Ecto neural progenitor cell (in vitro differentiated cells): ENCODE data around the gene GLS.
A peak's percentile ranks its signal among the peaks of the same experiment; 100 is the strongest.
"Not testable (repeated sequence)": the region's sequence is repeated elsewhere in the genome, so short reads cannot be mapped to it uniquely, and the experiment has no call there.

Source experiments
- DNase-seq: peaks from one replicate; pipeline ENCODE4 v3.0.0-alpha.2; 2018; ENCODE audit warnings: low spot score

GLS gene

DNA sequence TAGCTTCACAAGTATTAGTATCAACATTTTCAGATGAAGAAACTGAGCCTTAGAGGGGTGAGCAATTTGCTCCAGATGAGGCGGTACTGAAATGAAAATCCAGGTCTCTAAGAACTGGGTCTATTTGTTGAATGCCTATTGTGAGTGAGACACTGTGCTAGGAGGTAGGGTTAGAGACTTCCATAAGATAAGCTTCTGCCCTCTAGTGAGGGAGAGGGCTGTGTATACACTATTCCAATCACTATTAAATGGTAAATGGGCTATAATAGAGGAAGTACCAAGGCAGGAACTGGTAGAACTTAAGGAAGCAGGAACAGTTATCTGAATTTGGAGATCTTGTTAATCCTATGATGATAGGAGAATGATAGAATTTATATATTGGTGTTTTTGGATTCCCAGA lies 23.6 kb upstream of the GLS start:
- DNase-seq: no peak

DNA sequence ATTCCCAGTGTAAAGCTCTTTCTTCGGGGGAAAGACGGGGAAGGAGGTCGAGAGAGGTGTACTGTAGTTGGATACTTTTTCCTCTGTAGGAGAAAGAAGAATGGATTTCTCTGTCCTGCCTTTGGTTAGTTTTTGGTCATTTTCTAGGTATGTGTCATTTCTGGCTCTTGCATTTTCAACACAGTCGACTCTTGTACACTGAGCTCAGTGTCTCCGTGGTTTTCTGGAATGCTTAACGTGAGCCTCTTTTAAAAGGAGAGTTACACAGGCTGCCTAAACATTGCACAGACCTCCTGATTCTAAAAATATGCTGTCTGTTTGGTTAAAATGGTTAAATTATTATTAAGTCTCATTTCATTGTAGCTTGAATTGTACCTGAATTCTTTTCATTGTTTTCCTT lies 21.8 kb upstream of the GLS start:
- DNase-seq: no peak

GRCh38 chr2:190859347-190860297 lies 21.0 kb upstream of the GLS start:
- DNase-seq: no peak

DNA sequence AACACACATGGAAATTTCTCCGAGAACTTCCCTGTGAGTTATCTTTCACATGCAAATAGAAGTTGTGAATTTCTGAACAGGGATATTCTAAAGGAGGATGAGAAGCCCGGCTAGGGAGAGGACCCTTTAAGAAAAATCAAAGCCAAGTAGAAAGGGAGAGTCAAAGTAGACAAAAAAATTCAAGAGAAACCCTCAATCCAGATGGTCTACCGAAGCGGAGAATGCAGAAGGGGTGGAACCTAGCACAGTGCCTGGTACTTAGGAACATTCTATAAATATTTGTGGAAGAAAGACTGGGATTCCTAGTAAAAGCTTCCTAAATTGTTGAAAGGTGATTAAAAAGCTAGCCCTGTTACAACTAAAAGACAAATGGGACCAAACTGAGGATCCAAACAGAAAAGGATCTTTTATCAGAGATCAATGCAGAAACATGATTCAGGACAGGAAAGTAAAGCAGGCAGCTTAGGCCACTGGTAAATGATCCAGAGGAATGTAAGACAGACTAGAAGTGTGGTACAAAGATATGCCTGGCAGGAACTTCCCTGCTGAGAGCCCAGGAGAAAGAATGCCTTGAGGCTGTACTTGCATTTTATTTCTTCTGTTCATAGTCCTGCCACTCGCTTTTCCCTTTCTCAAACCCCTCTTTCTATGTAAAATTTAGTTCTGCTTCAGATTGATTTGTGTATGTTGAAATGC lies 19.5 kb upstream of the GLS start:
- DNase-seq: no peak

- DNase-seq: not testable (repeated sequence)
These were observed 18.5 kb upstream of the GLS start for GRCh38 chr2:190862128-190862527.

- no peak for DNase-seq
These were observed 18.0 kb upstream of the GLS start for GRCh38 chr2:190862571-190862991.

- no peak for DNase-seq
These were observed 16.7 kb upstream of the GLS start for GRCh38 chr2:190863946-190864345.

DNA sequence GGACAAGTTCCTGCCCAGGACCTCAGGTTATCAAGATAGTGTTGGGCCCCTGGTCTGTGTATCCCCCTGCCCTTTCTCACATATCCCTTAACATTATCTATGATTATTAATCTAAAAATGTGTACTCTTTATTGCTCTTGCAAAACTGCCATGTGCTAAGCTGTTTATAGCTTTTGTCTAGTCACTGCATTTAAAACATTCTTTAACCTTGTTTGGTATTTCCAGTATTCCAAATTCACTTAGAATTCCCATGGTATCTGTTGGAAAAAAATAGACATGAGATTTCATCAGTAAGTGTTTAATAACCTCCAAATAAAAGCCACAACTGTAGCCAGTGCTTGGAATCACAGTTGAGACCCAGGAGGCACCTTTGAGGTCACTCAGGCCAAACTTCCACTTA lies 16.2 kb upstream of the GLS start:
- DNase-seq: no peak

GRCh38 chr2:190867212-190867611 lies 13.4 kb upstream of the GLS start:
- DNase-seq: no peak

GRCh38 chr2:190867832-190868231 lies 12.8 kb upstream of the GLS start:
- no peak for DNase-seq

GRCh38 chr2:190869721-190870120 lies 10.9 kb upstream of the GLS start:
- DNase-seq: no peak

DNA sequence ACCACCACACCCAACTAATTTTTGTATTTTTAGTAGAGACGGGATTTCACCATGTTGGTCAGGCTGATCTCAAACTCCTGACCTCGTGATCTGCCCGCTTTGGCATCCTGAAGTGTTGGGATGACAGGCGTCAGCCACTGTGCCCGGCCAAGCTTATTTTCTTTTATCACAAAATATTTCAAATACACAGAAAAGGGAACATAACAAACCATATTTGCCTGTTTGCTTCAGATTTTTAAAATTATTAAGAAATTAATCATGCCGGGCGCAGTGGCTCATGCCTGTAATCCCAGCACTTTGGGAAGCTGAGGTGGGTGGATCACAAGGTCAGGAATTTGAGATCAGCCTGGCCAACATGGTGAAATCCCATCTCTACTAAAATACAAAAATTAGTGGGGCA lies 7.2 kb upstream of the GLS start:
- DNase-seq: not testable (repeated sequence)

DNA sequence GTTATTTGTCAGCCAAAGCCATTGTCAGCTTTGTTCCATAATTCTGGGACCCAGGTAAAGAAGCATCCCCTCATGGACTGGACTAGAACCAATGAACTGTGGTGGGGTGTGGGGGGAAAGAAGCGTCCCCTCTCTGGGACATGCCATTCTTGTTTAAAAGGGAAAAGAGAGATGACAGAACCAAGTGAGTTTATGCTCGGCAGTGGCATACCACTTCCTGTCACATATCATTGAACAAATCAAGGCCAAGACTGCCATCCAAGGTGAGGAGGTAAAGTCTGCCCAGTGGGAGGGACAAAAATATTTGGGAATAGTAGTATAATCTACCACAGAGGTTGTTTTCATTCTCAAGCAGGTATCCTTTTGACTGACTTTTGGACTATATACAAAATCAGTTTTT lies 4.7 kb upstream of the GLS start:
- no peak for DNase-seq

- DNase-seq: no peak
These were observed 4.0 kb upstream of the GLS start for GRCh38 chr2:190876631-190877030.

- DNase-seq: no peak
These were observed 3.2 kb upstream of the GLS start for GRCh38 chr2:190877436-190877835.

GRCh38 chr2:190879474-190880377 lies 895 bp upstream of the GLS start:
- DNase-seq: no peak

DNA sequence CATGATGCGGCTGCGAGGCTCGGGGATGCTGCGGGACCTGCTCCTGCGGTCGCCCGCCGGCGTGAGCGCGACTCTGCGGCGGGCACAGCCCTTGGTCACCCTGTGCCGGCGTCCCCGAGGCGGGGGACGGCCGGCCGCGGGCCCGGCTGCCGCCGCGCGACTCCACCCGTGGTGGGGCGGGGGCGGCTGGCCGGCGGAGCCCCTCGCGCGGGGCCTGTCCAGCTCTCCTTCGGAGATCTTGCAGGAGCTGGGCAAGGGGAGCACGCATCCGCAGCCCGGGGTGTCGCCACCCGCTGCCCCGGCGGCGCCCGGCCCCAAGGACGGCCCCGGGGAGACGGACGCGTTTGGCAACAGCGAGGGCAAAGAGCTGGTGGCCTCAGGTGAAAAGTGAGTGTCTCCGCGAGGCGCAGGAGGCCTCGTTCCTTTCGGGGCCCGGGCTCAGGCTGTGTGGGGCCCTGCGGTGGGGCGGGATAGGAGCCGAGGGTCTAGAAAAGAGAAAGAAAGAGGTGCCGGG lies 520 bp downstream of the GLS start:
- DNase-seq: no peak

GRCh38 chr2:190881598-190882410 lies 1.2 kb downstream of the GLS start:
- DNase-seq: peak; percentile 75

- no peak for DNase-seq
These were observed 1.8 kb downstream of the GLS start for GRCh38 chr2:190882411-190882766.

DNA sequence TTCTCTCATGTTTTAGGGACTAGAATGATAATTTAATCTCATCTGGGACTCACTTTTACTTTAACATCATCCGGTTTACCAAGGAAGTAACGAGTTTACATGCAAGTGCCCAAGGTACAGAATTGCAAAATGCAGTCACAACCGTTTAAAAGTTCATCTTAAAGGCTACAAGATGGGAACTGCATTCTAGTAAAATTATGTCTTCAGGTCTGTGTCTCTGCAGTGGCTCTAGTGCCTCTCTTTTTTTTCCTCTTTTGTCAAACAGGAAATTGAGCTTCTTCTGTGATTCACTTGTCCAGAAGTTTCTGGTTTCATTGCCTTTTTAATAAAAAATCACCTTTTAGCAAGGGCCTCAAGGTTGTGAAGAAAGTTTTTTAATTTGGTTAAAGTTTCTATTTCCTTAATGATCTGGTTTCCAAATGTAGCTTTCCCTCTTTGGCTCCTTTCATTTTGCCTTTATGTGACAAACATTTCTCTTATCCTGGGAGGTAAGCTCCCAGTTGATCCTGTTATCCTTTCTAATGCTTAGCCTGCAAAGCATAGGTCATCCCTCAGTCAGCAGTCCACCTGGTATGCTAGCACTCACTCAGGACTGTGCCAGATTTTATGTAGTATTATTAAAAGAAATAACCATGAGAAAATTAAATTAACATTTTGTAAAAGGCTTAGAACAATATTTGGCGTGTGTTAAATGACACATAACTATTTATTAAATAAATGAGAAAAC lies 2.4 kb downstream of the GLS start:
- DNase-seq: no peak

DNA sequence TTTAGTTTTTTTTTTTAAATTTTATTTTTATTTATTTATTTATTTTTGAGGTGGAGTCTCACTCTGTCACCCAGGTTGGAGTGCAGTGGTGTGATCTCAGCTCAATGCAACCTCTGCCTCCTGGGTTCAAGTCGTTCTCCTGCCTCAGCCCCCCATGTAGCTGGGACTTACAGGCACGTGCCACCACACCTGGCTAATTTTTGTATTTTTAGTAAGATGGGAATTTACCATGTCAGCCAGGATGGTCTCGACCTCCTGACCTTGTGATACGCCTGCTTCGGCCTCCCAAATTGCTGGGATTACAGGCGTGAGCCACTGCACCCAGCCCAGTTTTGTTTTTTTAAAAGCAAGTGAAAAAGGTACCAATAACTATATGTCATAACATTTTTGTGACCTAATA lies 5.2 kb downstream of the GLS start:
- not testable (repeated sequence) for DNase-seq
